ENCODE measurements around the gene ADGB. TPM values are rescaled to one million over a fixed set of nuclear protein-coding genes. Genes with fewer than 3 reads are reported as not detected.
A peak's percentile ranks its signal among the peaks of the same experiment; 100 is the strongest.

ADGB gene
- total and polyA plus RNA-seq, 9 of the 15 experiments (the other 6 are each of a cell fraction or from before 2014, with no cell fraction given) = not detected

DNA sequence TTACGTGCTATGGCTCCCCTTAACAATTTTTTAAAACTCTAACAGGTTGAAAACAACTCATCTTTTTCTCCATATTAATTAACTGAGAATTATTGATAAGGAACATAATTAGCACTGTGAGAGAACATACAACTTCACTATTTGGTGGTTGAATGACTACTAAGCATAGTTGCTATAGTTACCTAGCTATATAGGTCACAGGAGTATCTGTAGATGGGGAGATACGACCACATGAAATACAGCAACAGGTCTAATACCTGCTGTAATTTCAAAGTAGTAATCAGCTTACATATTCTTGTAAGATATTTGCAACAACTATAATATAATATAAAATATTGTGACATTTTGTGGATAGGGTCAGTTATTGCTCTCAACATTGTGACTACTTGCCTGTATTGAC lies 102.9 kb downstream of the ADGB start:
- TF ChIP-seq RFX1 (IDR thresholded peaks at IDR 0.05) = peak; percentile 35
- TF ChIP-seq, protein P1, sequence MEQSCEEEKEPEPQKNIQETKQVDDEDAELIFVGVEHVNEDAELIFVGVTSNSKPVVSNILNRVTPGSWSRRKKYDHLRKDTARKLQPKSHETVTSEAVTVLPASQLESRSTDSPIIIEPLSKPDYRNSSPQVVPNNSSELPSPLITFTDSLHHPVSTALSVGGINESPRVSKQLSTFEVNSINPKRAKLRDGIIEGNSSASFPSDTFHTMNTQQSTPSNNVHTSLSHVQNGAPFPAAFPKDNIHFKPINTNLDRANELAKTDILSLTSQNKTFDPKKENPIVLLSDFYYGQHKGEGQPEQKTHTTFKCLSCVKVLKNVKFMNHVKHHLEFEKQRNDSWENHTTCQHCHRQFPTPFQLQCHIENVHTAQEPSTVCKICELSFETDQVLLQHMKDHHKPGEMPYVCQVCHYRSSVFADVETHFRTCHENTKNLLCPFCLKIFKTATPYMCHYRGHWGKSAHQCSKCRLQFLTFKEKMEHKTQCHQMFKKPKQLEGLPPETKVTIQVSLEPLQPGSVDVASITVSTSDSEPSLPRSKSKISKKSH (CRISPR knock-in tag; IDR thresholded peaks at IDR 0.05) = no peak
- Histone ChIP-seq H3K9ac (ENCODE audit: insufficient read depth in 1 of 2, low read depth in 2 of 2, low read length in 2 of 2) (no peak overlapping the region), H3K4me3 (no peak overlapping the region), H3K9me1 (ENCODE audit: control insufficient read depth, insufficient read depth, low read length) (no peaks in the 10 kb centered on the region), H2AFZ (ENCODE audit: low read depth, low read length) (no peak overlapping the region), H3K4me1 (replicated peaks in 1 of 2; ENCODE audit: control insufficient read depth in 2 of 2, insufficient read depth in 2 of 2, low read length in 2 of 2) (no peaks in the 10 kb centered on the region), H3K79me2 (ENCODE audit: control insufficient read depth, insufficient read depth, low read length) (no peaks in the 10 kb centered on the region), H3K4me2 (ENCODE audit: insufficient read depth, low read length) (no peak overlapping the region), H3K27ac (ENCODE audit: extremely low read depth, low read depth, low read length) (no peak overlapping the region), H3K9me3 (replicated peaks; ENCODE audit: control insufficient read depth, insufficient read depth, low read depth, low read length) (no peaks in the 10 kb centered on the region), H3K27me3 (ENCODE audit: control insufficient read depth in 2 of 2, insufficient read depth in 2 of 2, low read length in 2 of 2) (no peaks in the 10 kb centered on the region), H3K36me3 (ENCODE audit: control insufficient read depth, insufficient read depth, low read length) (no peaks in the 10 kb centered on the region), H4K20me1 (replicated peaks; ENCODE audit: control insufficient read depth, insufficient read depth, low read length) (no peaks in the 10 kb centered on the region)
- CTCF ChIA-PET (ENCODE audit: low intra/inter-chr PET ratio) = interaction anchor here (1.7 kb wide), 1 partner anchor 773 kb away, joined by 6 read pairs; no protein-coding TSS in a partner anchor
- BruUV-seq (replicated peaks) = no TSS peak
- WGBS (ENCODE audit: insufficient coverage, low coverage, missing lambda C conversion rate) = 0% methylated on average over 2 of the region's 2 CpGs
- ATAC-seq (no peak), FAIRE-seq (no peak), DNase-seq (ENCODE audit: extremely low read depth in 1 of 4, low spot score in 3 of 4) (no peak)
- intact Hi-C loops (cut with micrococcal nuclease) (loop anchor here (2.0 to 10.0 kb wide), 4 partner anchors 76 to 887 kb away; partner anchors contain the start of gene FBXO30), in situ Hi-C loops (cut with MboI) (no loop called here)
- POLR2A ChIA-PET = interaction anchor here (1.6 kb wide), 1 partner anchor 25 kb away, joined by 3 read pairs; no protein-coding TSS in a partner anchor

DNA sequence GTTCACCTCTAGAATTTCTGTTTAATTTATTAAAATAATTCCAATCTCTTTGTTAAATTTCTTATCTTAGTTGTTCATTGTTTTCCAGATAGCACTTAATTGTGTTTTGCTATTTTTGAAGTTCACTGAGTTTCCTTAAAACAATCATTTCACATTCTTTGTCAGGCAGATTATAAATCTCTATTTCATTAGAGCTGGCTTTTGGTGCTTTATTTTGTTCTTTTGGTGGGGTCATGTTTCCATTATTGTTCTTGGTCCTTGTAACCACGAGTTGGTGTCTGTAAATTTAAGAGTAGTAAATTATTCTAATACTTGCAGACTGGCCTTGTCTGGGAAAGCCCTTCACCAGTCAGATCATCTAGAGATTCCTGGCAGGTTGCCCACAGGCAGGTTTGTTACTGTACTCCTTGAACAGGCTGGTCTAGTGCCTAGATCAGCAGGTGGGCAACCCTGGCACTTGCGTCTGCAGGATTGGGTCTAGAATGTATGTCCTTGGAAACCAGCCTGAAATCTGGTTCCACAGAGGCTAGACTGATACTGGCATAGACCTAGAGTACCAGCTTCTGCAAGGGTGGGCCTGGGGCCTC lies 110.4 kb downstream of the ADGB start:
- Histone ChIP-seq H3K4me3 (no peak overlapping the region), H2AFZ (ENCODE audit: low read depth, low read length) (no peak overlapping the region), H3K27ac (ENCODE audit: extremely low read depth, low read depth, low read length) (no peak overlapping the region), H3K27me3 (ENCODE audit: control insufficient read depth in 2 of 2, insufficient read depth in 2 of 2, low read length in 2 of 2) (peaks cover 0 to 4% of the 10 kb centered on the region in 2 experiments; a peak in 2 of 5 replicates), H3K4me1 (replicated peaks in 1 of 2; ENCODE audit: control insufficient read depth in 2 of 2, insufficient read depth in 2 of 2, low read length in 2 of 2) (no peaks in the 10 kb centered on the region), H3K4me2 (ENCODE audit: insufficient read depth, low read length) (no peak overlapping the region), H3K9me1 (ENCODE audit: control insufficient read depth, insufficient read depth, low read length) (no peaks in the 10 kb centered on the region), H3K9ac (ENCODE audit: insufficient read depth in 1 of 2, low read depth in 2 of 2, low read length in 2 of 2) (no peak overlapping the region), H3K9me3 (replicated peaks; ENCODE audit: control insufficient read depth, insufficient read depth, low read depth, low read length) (no peaks in the 10 kb centered on the region), H3K36me3 (ENCODE audit: control insufficient read depth, insufficient read depth, low read length) (no peaks in the 10 kb centered on the region), H3K79me2 (ENCODE audit: control insufficient read depth, insufficient read depth, low read length) (no peaks in the 10 kb centered on the region), H4K20me1 (replicated peaks; ENCODE audit: control insufficient read depth, insufficient read depth, low read length) (no peaks in the 10 kb centered on the region)
- CTCF ChIA-PET (ENCODE audit: low intra/inter-chr PET ratio) = no interaction called here
- POLR2A ChIA-PET = interaction anchor here (1.0 kb wide), 1 partner anchor 9 kb away, joined by 3 read pairs; no protein-coding TSS in a partner anchor
- TF ChIP-seq POU5F1 (IDR thresholded peaks at IDR 0.05; ENCODE audit: borderline replicate concordance, low read depth, low read length, partially characterized antibody) = no peak
- TF ChIP-seq POLR2H (tag; IDR thresholded peaks at IDR 0.05; ENCODE audit: low read depth) = no peak
- TF ChIP-seq, protein P2, sequence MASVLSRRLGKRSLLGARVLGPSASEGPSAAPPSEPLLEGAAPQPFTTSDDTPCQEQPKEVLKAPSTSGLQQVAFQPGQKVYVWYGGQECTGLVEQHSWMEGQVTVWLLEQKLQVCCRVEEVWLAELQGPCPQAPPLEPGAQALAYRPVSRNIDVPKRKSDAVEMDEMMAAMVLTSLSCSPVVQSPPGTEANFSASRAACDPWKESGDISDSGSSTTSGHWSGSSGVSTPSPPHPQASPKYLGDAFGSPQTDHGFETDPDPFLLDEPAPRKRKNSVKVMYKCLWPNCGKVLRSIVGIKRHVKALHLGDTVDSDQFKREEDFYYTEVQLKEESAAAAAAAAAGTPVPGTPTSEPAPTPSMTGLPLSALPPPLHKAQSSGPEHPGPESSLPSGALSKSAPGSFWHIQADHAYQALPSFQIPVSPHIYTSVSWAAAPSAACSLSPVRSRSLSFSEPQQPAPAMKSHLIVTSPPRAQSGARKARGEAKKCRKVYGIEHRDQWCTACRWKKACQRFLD (CRISPR knock-in tag; IDR thresholded peaks at IDR 0.05) = no peak
- no peak for TF ChIP-seq FOXJ3 (CRISPR knock-in tag; IDR thresholded peaks at IDR 0.05)
- TF ChIP-seq SRSF3 (IDR thresholded peaks at IDR 0.05; ENCODE audit: insufficient read depth, low read length) = no peak
- in situ Hi-C loops (cut with MboI) (no loop called here), intact Hi-C loops (cut with micrococcal nuclease) (loop anchor here (10.0 kb wide), 1 partner anchor 894 kb away; the partner anchor contains the start of gene FBXO30)
- WGBS (ENCODE audit: insufficient coverage, low coverage, missing lambda C conversion rate) = 2% methylated on average over 2 of the region's 2 CpGs
- DNase-seq (ENCODE audit: extremely low read depth in 1 of 4, low spot score in 3 of 4) (no peak), ATAC-seq (no peak), FAIRE-seq (no peak)
- BruUV-seq (replicated peaks) = no TSS peak
